Muscle of leg (tissue), 11 donors: ENCODE data around the gene RAP1GDS1. TPM values are rescaled to one million over a fixed set of nuclear protein-coding genes. Genes with fewer than 3 reads are reported as not detected.
"Not testable (repeated sequence)": the region's sequence is repeated elsewhere in the genome, so short reads cannot be mapped to it uniquely, and the experiment has no call there.

ENCODE experiments used
- DNase-seq: peaks from one replicate; pipeline ENCODE4 v3.0.0; 2013
- H3K27ac ChIP-seq: one replicate; pipeline ENCODE4 v1.5.1; 2013; ENCODE audit warnings: mild to moderate bottlenecking, low read length, control low read depth
- H3K27me3 ChIP-seq: one replicate; pipeline ENCODE4 v1.6.1; 2013; ENCODE audit warnings: low read length; ENCODE audit not compliant: control insufficient read depth, insufficient read depth
- H3K36me3 ChIP-seq: one replicate; pipeline ENCODE4 v1.6.1; 2013; ENCODE audit warnings: low read length; ENCODE audit not compliant: control insufficient read depth, insufficient read depth
- H3K4me1 ChIP-seq: one replicate; pipeline ENCODE4 v1.6.1; 2013; ENCODE audit warnings: low read length; ENCODE audit not compliant: control insufficient read depth, insufficient read depth
- H3K4me3 ChIP-seq: one replicate; pipeline ENCODE4 v1.5.1; 2013; ENCODE audit warnings: low read length, control low read depth
- H3K9me3 ChIP-seq: replicated peaks from 2 replicates; pipeline ENCODE4 v1.6.1; 2013; ENCODE audit warnings: low read depth, low read length; ENCODE audit not compliant: control insufficient read depth
- WGBS: methylation state at CpG from one replicate; pipeline ENCODE4 v1.1.5; 2013; ENCODE audit warnings: missing lambda C conversion rate; ENCODE audit not compliant: insufficient coverage; 5-methylcytosine and 5-hydroxymethylcytosine counted together
- polyA plus RNA-seq, 8 donors: library from polyadenylated mRNA; unstranded; fragments of 120-200 nt; gene quantifications; one replicate each; pipeline versions ENCODE4 v1.2.1 to v1.2.3, GENCODE V29; 2013; ENCODE audit warnings: inconsistent platforms in 1 of 8, low replicate concordance in 1 of 8; ENCODE audit not compliant: insufficient read length in 8 of 8, insufficient read depth in 1 of 8
- total RNA-seq: library from RNA; stranded (reverse); fragments of 120-200 nt; gene quantifications from one replicate; pipeline ENCODE4 v1.2.4, GENCODE V29; 2013

The RAP1GDS1 gene
- total and polyA plus RNA-seq, 9 donors, result 19.9 to 28.1 (median 23.0) TPM

DNA sequence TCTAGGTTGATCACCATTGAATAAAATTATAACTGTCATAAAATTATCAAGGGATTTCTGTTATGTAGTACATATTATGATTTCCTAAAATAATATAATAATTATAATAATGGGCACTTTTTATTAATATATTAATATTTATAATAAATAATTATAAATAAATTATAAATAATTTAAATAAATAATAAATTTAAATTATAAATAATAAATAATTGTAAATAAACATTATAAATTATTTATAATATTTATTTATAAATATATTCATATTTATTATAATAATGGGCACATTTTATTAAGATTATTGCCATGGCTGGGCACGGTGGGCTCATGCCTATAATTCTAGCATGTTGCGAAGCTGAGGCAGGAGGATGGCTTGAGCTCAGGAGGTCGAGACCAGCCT, 24.5 kb downstream of the RAP1GDS1 start:
- H3K4me3 ChIP-seq, result no peak overlapping the region
- no peak for DNase-seq
- no peak overlapping the region for H3K27ac ChIP-seq
- 100% methylated on average over 2 of the region's 3 CpGs for WGBS
- H3K36me3 ChIP-seq, result no peaks in the 10 kb centered on the region
- no peaks in the 10 kb centered on the region for H3K9me3 ChIP-seq
- H3K4me1 ChIP-seq, result no peaks in the 10 kb centered on the region
- no peaks in the 10 kb centered on the region for H3K27me3 ChIP-seq

DNA sequence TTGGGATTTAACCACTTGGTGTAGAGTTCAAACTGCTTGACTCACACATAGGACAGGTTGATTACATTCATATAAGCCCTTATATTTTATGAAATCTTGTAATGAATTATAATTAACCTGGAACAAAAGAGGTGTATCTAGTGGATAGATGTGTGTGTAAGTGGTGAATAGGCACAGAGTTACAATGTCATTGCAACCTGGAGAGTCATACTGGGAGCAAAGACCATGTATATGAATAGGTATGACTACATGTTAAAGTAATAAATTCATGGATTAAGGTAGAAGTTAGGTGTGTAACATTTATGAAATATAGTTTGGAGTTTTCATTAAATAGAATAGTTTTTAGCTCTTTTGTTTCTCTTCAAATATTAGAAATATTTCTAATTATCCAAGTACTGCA, 26.1 kb downstream of the RAP1GDS1 start:
- Histone ChIP-seq H3K27me3 (no peaks in the 10 kb centered on the region), H3K9me3 (no peaks in the 10 kb centered on the region), H3K27ac (no peak overlapping the region), H3K4me1 (no peaks in the 10 kb centered on the region), H3K4me3 (no peak overlapping the region), H3K36me3 (no peaks in the 10 kb centered on the region)
- DNase-seq, result no peak

DNA sequence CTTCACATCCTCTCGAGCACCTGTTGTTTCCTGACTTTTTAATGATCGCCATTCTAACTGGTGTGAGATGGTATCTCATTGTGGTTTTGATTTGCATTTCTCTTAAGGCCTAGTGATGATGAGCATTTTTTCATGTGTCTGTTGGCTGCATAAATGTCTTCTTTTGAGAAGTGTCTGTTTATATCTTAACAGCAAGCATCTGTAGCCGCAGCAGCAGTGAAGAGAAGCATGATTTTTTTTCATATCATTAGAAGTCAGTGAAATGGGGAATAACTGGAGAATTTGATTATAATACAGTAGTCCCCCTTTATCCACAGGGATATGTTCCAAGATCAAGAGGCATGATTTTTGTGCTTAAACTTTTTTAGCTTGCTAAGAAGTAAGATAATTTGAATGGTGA, 27.5 kb downstream of the RAP1GDS1 start:
- H3K27me3 ChIP-seq, H3K36me3 ChIP-seq, H3K4me3 ChIP-seq, DNase-seq, H3K27ac ChIP-seq, H3K4me1 ChIP-seq, H3K9me3 ChIP-seq: not testable (repeated sequence)
- no CpG with 5 or more reads among the region's 3 CpGs for WGBS

DNA sequence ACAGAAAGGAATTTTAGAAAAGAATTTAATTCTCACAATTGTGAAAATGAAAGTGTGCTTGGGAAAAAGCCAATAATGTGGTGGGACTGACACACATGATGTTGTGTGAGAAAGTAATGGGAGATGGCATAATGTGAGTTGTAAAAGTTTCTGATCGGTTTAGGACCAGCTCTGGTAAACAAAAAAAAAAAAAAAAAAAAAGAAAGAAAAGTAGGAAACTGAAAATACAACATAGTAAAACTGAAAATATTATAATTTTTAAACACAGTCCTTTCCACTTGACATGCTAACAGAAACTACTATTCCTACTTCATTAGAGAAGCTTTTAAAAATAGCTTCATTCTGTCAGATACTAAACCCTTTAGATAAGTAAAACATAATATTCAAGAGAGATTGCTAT, 28.2 kb downstream of the RAP1GDS1 start:
- Histone ChIP-seq H3K36me3 (no peaks in the 10 kb centered on the region), H3K27me3 (no peaks in the 10 kb centered on the region), H3K9me3 (no peaks in the 10 kb centered on the region), H3K4me3 (no peak overlapping the region), H3K27ac (no peak overlapping the region), H3K4me1 (no peaks in the 10 kb centered on the region)
- WGBS, result no CpG with 5 or more reads among the region's 1 CpG
- DNase-seq, result no peak

DNA sequence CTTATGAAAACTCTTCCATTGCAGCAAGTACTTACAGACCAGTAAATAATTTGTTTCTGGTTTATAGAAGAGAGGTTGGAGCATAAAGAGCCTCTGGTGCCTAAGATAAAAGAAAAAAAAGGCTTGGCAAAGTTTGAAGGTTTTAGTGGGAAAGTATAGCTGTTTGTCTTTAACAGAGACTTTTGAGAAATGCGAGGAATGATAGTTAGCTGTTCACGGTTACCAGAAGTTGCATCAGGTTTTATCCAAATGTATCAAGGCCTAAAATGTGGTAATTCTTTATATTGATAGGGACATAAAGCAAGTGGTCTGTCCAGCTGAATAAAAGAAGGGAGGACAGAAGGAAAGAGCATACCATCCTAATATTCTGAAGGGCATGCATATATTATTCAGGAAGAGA, 29.3 kb downstream of the RAP1GDS1 start:
- H3K27ac ChIP-seq, result no peak overlapping the region
- H3K9me3 ChIP-seq, result no peaks in the 10 kb centered on the region
- DNase-seq, result no peak
- no peaks in the 10 kb centered on the region for H3K27me3 ChIP-seq
- H3K36me3 ChIP-seq, result no peaks in the 10 kb centered on the region
- H3K4me3 ChIP-seq, result no peak overlapping the region
- H3K4me1 ChIP-seq, result no peaks in the 10 kb centered on the region
- 79% methylated on average over 2 of the region's 2 CpGs for WGBS

DNA sequence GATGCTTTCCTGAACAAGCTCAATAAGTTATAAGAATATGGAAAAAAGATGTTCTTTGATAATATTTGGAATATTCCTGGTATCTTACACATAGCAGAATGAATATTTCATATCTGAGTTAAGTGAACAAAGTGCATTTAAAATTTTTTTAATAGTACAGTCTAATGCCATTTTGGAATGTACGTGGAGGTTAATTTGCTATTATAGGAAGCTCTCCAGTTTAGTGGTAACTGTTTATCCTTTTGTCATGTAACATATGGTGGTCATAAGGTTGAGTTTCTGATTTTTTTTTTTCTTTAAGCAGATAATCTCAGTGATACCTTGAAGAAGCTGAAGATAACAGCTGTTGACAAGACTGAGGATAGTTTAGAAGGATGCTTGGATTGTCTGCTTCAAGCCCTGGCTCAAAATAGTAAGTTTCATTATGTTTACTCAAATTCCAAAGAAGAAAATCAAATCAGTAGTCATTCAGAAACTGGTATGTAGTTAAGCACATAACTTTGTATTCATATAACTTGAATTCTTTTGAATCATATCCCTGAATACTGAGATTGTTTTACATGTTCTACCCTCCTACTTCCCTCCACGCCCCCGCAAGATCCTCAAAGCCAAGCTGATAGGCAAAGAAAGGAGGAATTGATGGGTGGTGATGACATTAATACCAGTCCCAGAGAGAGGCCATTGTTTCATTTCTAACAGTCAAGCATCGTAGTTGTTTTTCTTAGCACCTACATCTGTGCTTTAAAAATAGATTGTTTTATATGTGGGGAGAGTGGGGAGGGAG, 32.1 kb downstream of the RAP1GDS1 start:
- H3K4me1 ChIP-seq, result no peaks in the 10 kb centered on the region
- no peak overlapping the region for H3K4me3 ChIP-seq
- H3K27me3 ChIP-seq, result no peaks in the 10 kb centered on the region
- peaks cover 2% of the 10 kb centered on the region for H3K36me3 ChIP-seq
- H3K27ac ChIP-seq, result no peak overlapping the region
- WGBS, result no CpG with 5 or more reads among the region's 4 CpGs
- no peaks in the 10 kb centered on the region for H3K9me3 ChIP-seq
- no peak for DNase-seq

DNA sequence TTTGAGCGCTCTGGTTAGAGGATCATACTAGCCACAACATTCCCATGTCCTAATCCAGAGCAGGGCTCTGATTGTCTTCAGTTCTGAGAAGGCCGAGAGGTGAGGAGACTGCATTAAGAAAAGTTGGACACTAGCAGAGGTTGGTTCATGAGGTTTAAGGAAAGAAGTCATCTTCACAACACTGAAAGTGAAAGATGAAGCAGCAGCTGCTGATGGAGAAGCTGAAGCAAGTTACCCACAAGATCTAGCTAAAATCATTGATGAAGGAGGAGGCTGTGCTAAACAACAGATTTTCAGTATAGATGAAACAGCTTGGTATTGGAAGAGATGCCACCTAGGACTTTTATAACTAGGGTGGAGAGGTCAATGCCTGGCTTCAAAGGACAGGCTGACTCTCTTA, 36.8 kb downstream of the RAP1GDS1 start:
- Histone ChIP-seq H3K9me3 (no peaks in the 10 kb centered on the region), H3K4me1 (no peaks in the 10 kb centered on the region), H3K27me3 (no peaks in the 10 kb centered on the region), H3K4me3 (no peak overlapping the region), H3K36me3 (peaks cover 2% of the 10 kb centered on the region), H3K27ac (no peak overlapping the region)
- WGBS, result 100% methylated on average over 1 of the region's 2 CpGs
- no peak for DNase-seq

DNA sequence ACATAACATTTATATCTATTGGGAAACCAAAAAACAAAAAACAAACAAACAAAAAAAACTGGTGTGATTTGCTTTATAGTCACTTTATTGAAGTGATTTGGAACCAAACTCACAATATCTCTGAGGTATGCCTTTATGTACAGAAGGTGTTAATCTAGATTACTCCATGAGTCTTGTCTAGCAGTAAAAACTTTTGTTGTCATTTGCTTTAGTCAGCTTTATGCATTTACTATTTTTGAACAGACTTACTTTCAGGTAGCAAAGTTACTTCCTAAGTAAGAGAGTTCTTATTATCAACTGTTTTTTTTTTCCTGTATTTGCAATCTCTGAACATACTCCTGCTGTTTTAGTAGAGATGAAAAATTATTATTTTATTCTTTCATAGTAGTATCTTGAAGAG, 39.5 kb downstream of the RAP1GDS1 start:
- H3K4me1 ChIP-seq, result no peaks in the 10 kb centered on the region
- no peaks in the 10 kb centered on the region for H3K27me3 ChIP-seq
- DNase-seq, result no peak
- peaks cover 2% of the 10 kb centered on the region for H3K36me3 ChIP-seq
- no peak overlapping the region for H3K4me3 ChIP-seq
- no peak overlapping the region for H3K27ac ChIP-seq
- H3K9me3 ChIP-seq, result peaks cover 8% of the 10 kb centered on the region

DNA sequence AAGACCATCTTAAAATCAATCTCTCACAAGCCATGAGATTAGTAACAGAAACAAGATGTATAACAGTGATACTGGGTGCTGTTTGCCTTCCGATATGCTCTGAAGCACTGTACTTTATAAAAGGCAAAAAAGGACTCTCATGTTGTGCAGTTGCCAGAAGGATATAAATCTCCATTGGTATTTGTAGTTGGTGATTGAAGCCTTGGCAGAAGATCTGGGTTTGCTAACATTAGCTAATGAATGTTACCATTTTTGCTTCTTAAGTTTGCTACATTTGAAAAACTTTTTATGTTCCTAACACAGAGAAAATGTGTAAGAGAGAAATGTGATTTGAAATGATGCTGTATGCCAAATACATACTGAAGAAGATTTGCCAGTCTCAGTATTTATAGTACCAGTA, 44.4 kb downstream of the RAP1GDS1 start:
- Histone ChIP-seq H3K27ac (no peak overlapping the region), H3K9me3 (peaks cover 8% of the 10 kb centered on the region), H3K36me3 (no peaks in the 10 kb centered on the region), H3K27me3 (no peaks in the 10 kb centered on the region), H3K4me3 (no peak overlapping the region), H3K4me1 (no peaks in the 10 kb centered on the region)
- DNase-seq, result peak; percentile 4
- no CpG with 5 or more reads among the region's 1 CpG for WGBS

DNA sequence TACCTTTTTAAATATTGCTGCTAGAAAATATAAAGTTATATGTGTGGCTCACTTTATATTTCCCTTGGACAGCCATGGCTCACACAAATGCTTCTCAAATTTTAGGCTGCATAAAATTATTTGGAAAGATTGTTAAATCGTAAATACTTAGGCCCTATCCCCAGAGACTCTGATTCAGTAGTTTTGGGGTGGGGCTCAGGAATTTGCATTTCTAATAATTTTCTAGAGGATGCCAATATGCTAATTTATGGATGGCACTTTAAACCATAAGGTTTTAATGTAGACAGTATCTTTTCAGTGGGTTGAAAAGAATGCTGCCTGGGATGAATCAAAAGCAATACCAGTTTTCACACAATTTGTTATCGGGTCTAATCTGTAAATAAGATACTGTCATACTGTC, 49.7 kb downstream of the RAP1GDS1 start:
- Histone ChIP-seq H3K9me3 (no peaks in the 10 kb centered on the region), H3K4me1 (no peaks in the 10 kb centered on the region), H3K27ac (no peak overlapping the region), H3K4me3 (no peak overlapping the region), H3K27me3 (no peaks in the 10 kb centered on the region), H3K36me3 (no peaks in the 10 kb centered on the region)
- no CpG with 5 or more reads among the region's 2 CpGs for WGBS
- no peak for DNase-seq

DNA sequence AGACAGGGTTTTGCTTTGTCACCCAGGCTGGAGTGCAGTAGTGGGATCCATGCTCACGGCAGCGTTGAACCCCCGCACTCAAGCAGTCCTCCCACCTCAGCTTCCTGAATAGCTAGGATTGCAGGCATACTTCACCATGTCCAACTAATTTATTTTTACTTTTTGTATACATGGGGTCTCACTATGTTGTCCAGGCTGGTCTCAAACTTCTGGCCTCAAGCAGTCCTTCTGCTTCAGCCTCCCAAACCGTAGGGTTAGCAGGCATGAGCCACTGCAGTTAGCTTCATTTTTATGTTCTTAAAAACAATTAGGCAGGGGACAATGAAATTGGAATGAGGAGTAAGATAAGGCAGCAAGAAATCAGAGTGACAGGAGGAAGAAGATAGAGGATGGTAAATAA, 50.5 kb downstream of the RAP1GDS1 start:
- H3K9me3 ChIP-seq, result no peaks in the 10 kb centered on the region
- DNase-seq, result no peak
- 93% methylated on average over 4 of the region's 4 CpGs for WGBS
- no peaks in the 10 kb centered on the region for H3K27me3 ChIP-seq
- no peaks in the 10 kb centered on the region for H3K36me3 ChIP-seq
- H3K4me3 ChIP-seq, result no peak overlapping the region
- H3K4me1 ChIP-seq, result no peaks in the 10 kb centered on the region
- no peak overlapping the region for H3K27ac ChIP-seq
